Mesendoderm (in vitro differentiated cells): ENCODE measurements around the gene NT5DC3.
A peak's percentile ranks its signal among the peaks of the same experiment; 100 is the strongest.

Experiments
- DNase-seq: peaks from one replicate; pipeline ENCODE4 v3.0.0; 2013
- H2AK5ac ChIP-seq: 2 replicates; pipeline ENCODE4 v1.6.1; 2013; ENCODE audit warnings: low read length, inconsistent platforms
- H2BK120ac ChIP-seq: 2 replicates; pipeline ENCODE4 v1.6.1; 2013; ENCODE audit warnings: low read depth, mild to moderate bottlenecking, low read length, moderate library complexity, mixed read lengths
- H2BK15ac ChIP-seq: replicated peaks from 2 replicates; pipeline ENCODE4 v1.6.1; 2013; ENCODE audit warnings: low read depth, mild to moderate bottlenecking, moderate library complexity
- H2BK5ac ChIP-seq: 2 replicates; pipeline ENCODE4 v1.6.1; 2013; ENCODE audit warnings: low read length, inconsistent platforms
- H3K18ac ChIP-seq: 2 replicates; pipeline ENCODE4 v1.6.1; 2013; ENCODE audit warnings: mild to moderate bottlenecking, low read length, mixed read lengths
- H3K23ac ChIP-seq: one replicate; pipeline ENCODE4 v1.6.1; 2013; ENCODE audit warnings: low read length
- H3K27ac ChIP-seq: 2 replicates; pipeline ENCODE4 v1.5.1; 2013; ENCODE audit warnings: low read depth, mild to moderate bottlenecking, inconsistent platforms, low read length, moderate library complexity
- H3K27me3 ChIP-seq: 2 replicates; pipeline ENCODE4 v1.6.1; 2013; ENCODE audit warnings: low read length, control low read depth, mild to moderate bottlenecking, inconsistent platforms; ENCODE audit not compliant: insufficient read depth, poor library complexity
- H3K36me3 ChIP-seq: 2 replicates; pipeline ENCODE4 v1.6.1; 2013; ENCODE audit warnings: low read length, inconsistent platforms; ENCODE audit not compliant: control insufficient read depth, insufficient read depth
- H3K4ac ChIP-seq: one replicate; pipeline ENCODE4 v1.6.1; 2013; ENCODE audit warnings: low read depth, mild to moderate bottlenecking, low read length, moderate library complexity
- H3K4me1 ChIP-seq: 2 replicates; pipeline ENCODE4 v1.6.1; 2013; ENCODE audit warnings: low read depth, low read length, inconsistent platforms; ENCODE audit not compliant: control insufficient read depth
- H3K4me2 ChIP-seq: 2 replicates; pipeline ENCODE4 v1.6.1; 2013; ENCODE audit warnings: low read length
- H3K4me3 ChIP-seq: 2 replicates; pipeline ENCODE4 v1.5.1; 2013; ENCODE audit warnings: mild to moderate bottlenecking, low read length
- H3K56ac ChIP-seq: one replicate; pipeline ENCODE4 v1.6.1; 2013; ENCODE audit warnings: low read length
- H3K79me1 ChIP-seq: 2 replicates; pipeline ENCODE4 v1.6.1; 2013; ENCODE audit warnings: low read length, inconsistent platforms
- H3K79me2 ChIP-seq: 2 replicates; pipeline ENCODE4 v1.6.1; 2013; ENCODE audit warnings: mild to moderate bottlenecking, low read length; ENCODE audit not compliant: control insufficient read depth, insufficient read depth
- H3K9ac ChIP-seq: 2 replicates; pipeline ENCODE4 v1.6.1; 2013; ENCODE audit warnings: low read length, inconsistent platforms
- H4K5ac ChIP-seq: one replicate; pipeline ENCODE4 v1.6.1; 2013; ENCODE audit warnings: low read length
- H4K8ac ChIP-seq: one replicate; pipeline ENCODE4 v1.6.1; 2013; ENCODE audit warnings: low read depth, mild to moderate bottlenecking, control low read depth, low read length, moderate library complexity
- WGBS: extraction: QIAGEN DNeasy Blood & Tissue Kit; methylation state at CpG from one replicate; pipeline ENCODE4 v1.1.7; 2013; ENCODE audit warnings: low lambda C conversion rate, missing lambda C conversion rate; ENCODE audit not compliant: insufficient coverage; ENCODE audit errors: extremely low coverage; 5-methylcytosine and 5-hydroxymethylcytosine counted together

NT5DC3 gene

GRCh38 chr12:103751600-103751999 lies 89.4 kb downstream of the NT5DC3 start:
- Histone ChIP-seq H3K4me3 (no peak overlapping the region), H3K36me3 (no peaks in the 10 kb centered on the region), H3K79me2 (no peaks in the 10 kb centered on the region), H2BK120ac (no peak overlapping the region), H4K5ac (no peak overlapping the region), H3K27me3 (no peaks in the 10 kb centered on the region), H3K4me2 (no peak overlapping the region), H3K9ac (no peak overlapping the region), H3K23ac (no peak overlapping the region), H2BK15ac (no peak overlapping the region), H4K8ac (no peak overlapping the region), H3K79me1 (no peaks in the 10 kb centered on the region), H2AK5ac (no peak overlapping the region), H3K4me1 (no peaks in the 10 kb centered on the region), H2BK5ac (no peak overlapping the region), H3K18ac (no peak overlapping the region), H3K27ac (no peak overlapping the region), H3K4ac (no peak overlapping the region), H3K56ac (no peak overlapping the region)
- no CpG with 5 or more reads among the region's 2 CpGs for WGBS
- DNase-seq = no peak

- no peaks in the 10 kb centered on the region for H3K4me1 ChIP-seq
- H3K23ac ChIP-seq = no peak overlapping the region
- H4K8ac ChIP-seq = no peak overlapping the region
- no peak overlapping the region for H4K5ac ChIP-seq
- H3K9ac ChIP-seq = no peak overlapping the region
- H2BK15ac ChIP-seq = no peak overlapping the region
- no peaks in the 10 kb centered on the region for H3K36me3 ChIP-seq
- H3K56ac ChIP-seq = no peak overlapping the region
- no CpG with 5 or more reads among the region's 1 CpG for WGBS
- no peak overlapping the region for H3K4ac ChIP-seq
- H3K18ac ChIP-seq = no peak overlapping the region
- no peak overlapping the region for H2BK5ac ChIP-seq
- H3K4me2 ChIP-seq = no peak overlapping the region
- DNase-seq = peak; percentile 53
- H3K79me2 ChIP-seq = no peaks in the 10 kb centered on the region
- no peak overlapping the region for H2BK120ac ChIP-seq
- no peak overlapping the region for H3K4me3 ChIP-seq
- no peaks in the 10 kb centered on the region for H3K79me1 ChIP-seq
- no peak overlapping the region for H3K27ac ChIP-seq
- H2AK5ac ChIP-seq = no peak overlapping the region
- H3K27me3 ChIP-seq = no peaks in the 10 kb centered on the region
These were observed 89.9 kb downstream of the NT5DC3 start for GRCh38 chr12:103751171-103751570.

GRCh38 chr12:103748875-103749274 lies 92.2 kb downstream of the NT5DC3 start:
- Histone ChIP-seq H3K36me3 (no peaks in the 10 kb centered on the region), H3K18ac (no peak overlapping the region), H3K4me2 (no peak overlapping the region), H2BK15ac (no peak overlapping the region), H4K5ac (no peak overlapping the region), H3K4me3 (no peak overlapping the region), H3K79me1 (no peaks in the 10 kb centered on the region), H3K27ac (no peak overlapping the region), H3K4me1 (no peaks in the 10 kb centered on the region), H3K9ac (no peak overlapping the region), H2BK5ac (no peak overlapping the region), H2BK120ac (no peak overlapping the region), H3K56ac (no peak overlapping the region), H4K8ac (no peak overlapping the region), H2AK5ac (no peak overlapping the region), H3K27me3 (no peaks in the 10 kb centered on the region), H3K23ac (no peak overlapping the region), H3K79me2 (no peaks in the 10 kb centered on the region), H3K4ac (no peak overlapping the region)
- DNase-seq = no peak
- WGBS = no CpG with 5 or more reads among the region's 12 CpGs

- no peak overlapping the region for H4K5ac ChIP-seq
- no peaks in the 10 kb centered on the region for H3K79me2 ChIP-seq
- WGBS = no CpG with 5 or more reads among the region's 2 CpGs
- peak; percentile 46 for DNase-seq
- no peak overlapping the region for H3K27ac ChIP-seq
- H3K56ac ChIP-seq = no peak overlapping the region
- no peak overlapping the region for H3K4me3 ChIP-seq
- H2AK5ac ChIP-seq = no peak overlapping the region
- no peak overlapping the region for H3K18ac ChIP-seq
- H3K4me1 ChIP-seq = no peaks in the 10 kb centered on the region
- no peak overlapping the region for H2BK120ac ChIP-seq
- H2BK5ac ChIP-seq = no peak overlapping the region
- no peak overlapping the region for H2BK15ac ChIP-seq
- H3K36me3 ChIP-seq = no peaks in the 10 kb centered on the region
- no peak overlapping the region for H3K23ac ChIP-seq
- H3K79me1 ChIP-seq = no peaks in the 10 kb centered on the region
- H4K8ac ChIP-seq = no peak overlapping the region
- no peaks in the 10 kb centered on the region for H3K27me3 ChIP-seq
- no peak overlapping the region for H3K4ac ChIP-seq
- no peak overlapping the region for H3K9ac ChIP-seq
- H3K4me2 ChIP-seq = no peak overlapping the region
These were observed 93.0 kb downstream of the NT5DC3 start for GRCh38 chr12:103748002-103748401.

GRCh38 chr12:103745962-103746361 lies 95.1 kb downstream of the NT5DC3 start:
- no peaks in the 10 kb centered on the region for H3K79me2 ChIP-seq
- no peak overlapping the region for H3K23ac ChIP-seq
- H3K4me1 ChIP-seq = no peaks in the 10 kb centered on the region
- peak overlapping the region; percentile 30 for H3K56ac ChIP-seq
- H3K27ac ChIP-seq = no peak overlapping the region
- H3K79me1 ChIP-seq = no peaks in the 10 kb centered on the region
- H3K36me3 ChIP-seq = no peaks in the 10 kb centered on the region
- H2BK5ac ChIP-seq = no peak overlapping the region
- H4K5ac ChIP-seq = no peak overlapping the region
- H3K9ac ChIP-seq = no peak overlapping the region
- no peak overlapping the region for H3K4me3 ChIP-seq
- no peak overlapping the region for H3K18ac ChIP-seq
- H3K27me3 ChIP-seq = no peaks in the 10 kb centered on the region
- no peak overlapping the region for H3K4me2 ChIP-seq
- no peak overlapping the region for H2BK15ac ChIP-seq
- no peak overlapping the region for H2AK5ac ChIP-seq
- no peak overlapping the region for H3K4ac ChIP-seq
- DNase-seq = peak; percentile 85
- no peak overlapping the region for H4K8ac ChIP-seq
- H2BK120ac ChIP-seq = no peak overlapping the region
- no CpG with 5 or more reads among the region's 2 CpGs for WGBS

- no peaks in the 10 kb centered on the region for H3K27me3 ChIP-seq
- no peaks in the 10 kb centered on the region for H3K79me2 ChIP-seq
- DNase-seq = no peak
- no peaks in the 10 kb centered on the region for H3K36me3 ChIP-seq
- H3K4ac ChIP-seq = no peak overlapping the region
- H2AK5ac ChIP-seq = no peak overlapping the region
- H3K27ac ChIP-seq = no peak overlapping the region
- H2BK15ac ChIP-seq = no peak overlapping the region
- H4K5ac ChIP-seq = no peak overlapping the region
- no peak overlapping the region for H3K9ac ChIP-seq
- H3K4me2 ChIP-seq = no peak overlapping the region
- no peak overlapping the region for H3K56ac ChIP-seq
- no peaks in the 10 kb centered on the region for H3K4me1 ChIP-seq
- no peak overlapping the region for H3K18ac ChIP-seq
- no peak overlapping the region for H4K8ac ChIP-seq
- H3K4me3 ChIP-seq = no peak overlapping the region
- H2BK5ac ChIP-seq = no peak overlapping the region
- no peak overlapping the region for H2BK120ac ChIP-seq
- H3K79me1 ChIP-seq = no peaks in the 10 kb centered on the region
- H3K23ac ChIP-seq = no peak overlapping the region
- no CpG with 5 or more reads among the region's 3 CpGs for WGBS
These were observed 97.2 kb downstream of the NT5DC3 start for GRCh38 chr12:103743788-103744187.
